Small intestine (tissue), 4 donors: Measurements from ENCODE around the gene COL13A1. TPM values are rescaled to one million over a fixed set of nuclear protein-coding genes. Genes with fewer than 3 reads are reported as not detected.

Experiments
- polyA plus RNA-seq, 4 donors: library from polyadenylated mRNA; stranded (reverse) in 3 of 4; unstranded in 1 of 4; fragments of 200-250 nt in 3 of 4; fragments of 120-200 nt in 1 of 4; gene quantifications; one replicate each; pipeline versions ENCODE4 v1.2.1 to v1.2.3, GENCODE V29; 2013
- donor health status: healthy with polysubstance abuse.
- donor health status: Bipolar disorder and iron deficiency.
- donor health status: healthy.

COL13A1 gene
- polyA plus RNA-seq, 4 donors, result 0.45 to 6.6 (median 0.60) TPM

Other genes starting within 250 kb of the COL13A1 start
- gene NEUROG3, start 228.5 kb upstream of the COL13A1 start, polyA plus RNA-seq, result 1 to 10 TPM in 3 of 4 donors, under 1 TPM in 1; 0.81 to 5.3 (median 2.7) TPM
- gene FAM241B, start 171.7 kb upstream of the COL13A1 start, polyA plus RNA-seq, result 1 to 10 TPM; 1.3 to 6.7 (median 3.0) TPM